HCT116 (cell line): ENCODE measurements around the gene TBC1D21. TPM values are rescaled to one million over a fixed set of nuclear protein-coding genes. Genes with fewer than 3 reads are reported as not detected.

Source experiments
- ATAC-seq: fragments of 200-7000 bp; cut with Tn5 transposase; 2 replicates; pipeline ENCODE4 v1.9.1; 2020; ENCODE audit warnings: mild to moderate bottlenecking, moderate library complexity
- BruUV-seq: library from RNA; stranded (reverse); fragments of 400-500 nt; replicated peaks from 2 replicates; lab custom pipeline; 2021; lab: Mats Ljungman, UMichigan
- CTCF ChIA-PET: fragments of 300-600 bp; sonication (Branson Sonifier 250); formaldehyde crosslinking; loops from one replicate; lab custom pipeline; 2021; ENCODE audit warnings: antibody characterized with exemption; lab: Charles Lee
- POLR2A ChIA-PET: fragments of 300-600, 350-600 bp; sonication (Branson Sonifier 250); formaldehyde crosslinking; loops from one replicate; lab custom pipeline; 2021; ENCODE audit warnings: antibody characterized with exemption; lab: Charles Lee
- RAD21 ChIA-PET, 2 experiments: fragments of 300-600 bp; sonication (Branson Sonifier 250); formaldehyde crosslinking; loops; one replicate each; lab custom pipeline; 2023; ENCODE audit warnings: low total read pairs in 2 of 2; ENCODE audit not compliant: uncharacterized antibody in 2 of 2, unreplicated experiment in 2 of 2, low non-redundant PET in 1 of 2; lab: Charles Lee
- DNase-seq: peaks from one replicate; pipeline ENCODE4 v3.0.0-alpha.2; 2010; ENCODE audit warnings: low read depth, low spot score
- H2AFZ ChIP-seq: fragments of 200-600 bp; shearing (Covaris generic), sonication (generic); 2 replicates; pipeline ENCODE4 v1.6.1; 2017; ENCODE audit warnings: low read depth, mixed run types, mixed read lengths, antibody characterized with exemption, low read length; ENCODE audit not compliant: poor library complexity, severe bottlenecking
- H3K27ac ChIP-seq: 2 replicates; pipeline ENCODE4 v1.5.1; 2012; ENCODE audit warnings: low read depth, low read length
- H3K27me3 ChIP-seq: fragments of 200-600 bp; sonication (generic); 2 replicates; pipeline ENCODE4 v1.6.1; 2016; ENCODE audit warnings: mixed run types, low read length, mixed read lengths; ENCODE audit not compliant: insufficient read depth
- H3K36me3 ChIP-seq, 2 experiments: fragments of 200-500 bp in 1 of 2; fragments of 200-600 bp in 1 of 2; sonication (Bioruptor generic) in 1 of 2; sonication (generic) in 1 of 2; 2 replicates each; pipeline versions ENCODE4 v1.5.1 to v1.6.1; 2014 to 2016; ENCODE audit warnings: low read length in 2 of 2, inconsistent platforms in 1 of 2, mixed read lengths in 1 of 2, mixed run types in 1 of 2; ENCODE audit not compliant: insufficient read depth in 2 of 2, control insufficient read depth in 1 of 2
- H3K4me1 ChIP-seq, 2 experiments: fragments of 200-600 bp in 1 of 2; sonication (generic) in 1 of 2; 2 replicates each; pipeline versions ENCODE4 v1.5.1 to v1.6.1; 2012 to 2017; ENCODE audit warnings: low read length in 2 of 2, inconsistent platforms in 1 of 2, mild to moderate bottlenecking in 1 of 2, mixed read lengths in 1 of 2, mixed run types in 1 of 2, moderate library complexity in 1 of 2; ENCODE audit not compliant: insufficient read depth in 2 of 2, control insufficient read depth in 1 of 2
- H3K4me2 ChIP-seq: fragments of 200-600 bp; sonication (generic); 2 replicates; pipeline ENCODE4 v1.6.1; 2017; ENCODE audit warnings: mixed run types, low read length, mixed read lengths
- H3K4me3 ChIP-seq, 2 experiments: fragments of 200-600 bp in 1 of 2; sonication (generic) in 1 of 2; replicated peaks in 1 of 2; 2 replicates each; pipeline ENCODE4 v1.5.1; 2011 to 2016; ENCODE audit warnings: low read length in 2 of 2, control low read depth in 1 of 2, low read depth in 1 of 2, mild to moderate bottlenecking in 1 of 2, mixed read lengths in 1 of 2, mixed run types in 1 of 2
- H3K79me2 ChIP-seq: fragments of 200-600 bp; sonication (generic); 2 replicates; pipeline ENCODE4 v1.6.1; 2017; ENCODE audit warnings: mild to moderate bottlenecking, mixed run types, low read length, moderate library complexity, mixed read lengths; ENCODE audit not compliant: insufficient read depth
- H3K9ac ChIP-seq: fragments of 200-600 bp; sonication (generic); 2 replicates; pipeline ENCODE4 v1.6.1; 2016; ENCODE audit warnings: low read length, mixed read lengths
- H3K9me2 ChIP-seq: fragments of 200-600 bp; sonication (generic), shearing (Covaris generic); 2 replicates; pipeline ENCODE4 v1.6.1; 2017; ENCODE audit warnings: mixed run types, mild to moderate bottlenecking, moderate library complexity; ENCODE audit not compliant: insufficient read depth
- H3K9me3 ChIP-seq, 2 experiments: fragments of 200-500 bp in 1 of 2; fragments of 200-600 bp in 1 of 2; sonication (Bioruptor generic) in 1 of 2; sonication (generic) in 1 of 2; 2 replicates each; pipeline ENCODE4 v1.6.1; 2014 to 2017; ENCODE audit warnings: low read length in 2 of 2, mixed read lengths in 2 of 2, inconsistent platforms in 1 of 2, low read depth in 1 of 2, mild to moderate bottlenecking in 1 of 2, mixed run types in 1 of 2, moderate library complexity in 1 of 2; ENCODE audit not compliant: control insufficient read depth in 1 of 2, insufficient read depth in 1 of 2
- H4K20me1 ChIP-seq: fragments of 200-600 bp; sonication (generic), shearing (Covaris generic); 2 replicates; pipeline ENCODE4 v1.6.1; 2017; ENCODE audit warnings: mixed run types, mild to moderate bottlenecking, moderate library complexity; ENCODE audit not compliant: insufficient read depth
- CEBPB ChIP-seq: IDR thresholded peaks from 2 replicates; pipeline ENCODE4 v1.6.1; 2012; ENCODE audit warnings: low read depth
- EGR1 ChIP-seq: IDR thresholded peaks from 2 replicates; pipeline ENCODE4 v1.6.1; 2012; ENCODE audit warnings: low read depth
- ELF1 ChIP-seq: IDR thresholded peaks from 2 replicates; pipeline ENCODE4 v1.6.1; 2012; ENCODE audit warnings: low read depth, borderline replicate concordance
- JUND ChIP-seq: IDR thresholded peaks from 2 replicates; pipeline ENCODE4 v1.6.1; 2012
- POLR2A ChIP-seq: IDR thresholded peaks from 2 replicates; pipeline ENCODE4 v1.7.0; 2011; ENCODE audit warnings: borderline replicate concordance; ENCODE audit not compliant: insufficient read depth, insufficient read length; ENCODE audit errors: extremely low read depth
- RAD21 ChIP-seq: IDR thresholded peaks from 2 replicates; pipeline ENCODE4 v1.6.1; 2012; ENCODE audit warnings: low read depth, mild to moderate bottlenecking
- SRF ChIP-seq: IDR thresholded peaks from 2 replicates; pipeline ENCODE4 v1.6.1; 2012; ENCODE audit warnings: low read depth
- TCF7L2 ChIP-seq: IDR thresholded peaks from 2 replicates; pipeline ENCODE4 v1.7.0; 2011; ENCODE audit warnings: borderline replicate concordance, inconsistent platforms; ENCODE audit not compliant: insufficient read depth, insufficient read length; ENCODE audit errors: extremely low read depth
- ZNF274 ChIP-seq: fragments of 200-500 bp; sonication (Bioruptor generic); IDR thresholded peaks from 2 replicates; pipeline ENCODE4 v1.6.1; 2014; ENCODE audit warnings: mild to moderate bottlenecking, low read depth, low read length, inconsistent platforms
- intact Hi-C: fragments of 100-400 bp; cut with micrococcal nuclease; formaldehyde crosslinking; loops from 2 replicates; pipeline ENCODE4 v1.10.0; 2022
- total RNA-seq: library from RNA; stranded (reverse); gene quantifications from one replicate; pipeline ENCODE4 v1.2.1, GENCODE V29; 2021; ENCODE audit not compliant: unreplicated experiment
- TF ChIP-seq, protein P1 (sequence below): IDR thresholded peaks from 2 replicates; pipeline ENCODE4 v1.6.1; 2012
- TF ChIP-seq, protein P2 (sequence below): IDR thresholded peaks from 2 replicates; pipeline ENCODE4 v1.6.1; 2011; ENCODE audit warnings: mild to moderate bottlenecking, low read length, moderate library complexity; ENCODE audit not compliant: insufficient replicate concordance; ENCODE audit errors: extremely low read depth
- TF ChIP-seq, protein P3 (sequence below), 3 experiments: fragments of 200-600 bp in 1 of 3; sonication (generic) in 1 of 3; IDR thresholded peaks in 2 of 3; conservative IDR thresholded peaks in 1 of 3; 2 replicates each; pipeline ENCODE4 v1.5.1; 2012 to 2017; ENCODE audit warnings: low read depth in 2 of 3, low read length in 2 of 3, antibody characterized with exemption in 1 of 3, borderline replicate concordance in 1 of 3, control low read depth in 1 of 3, mild to moderate bottlenecking in 1 of 3, mixed read lengths in 1 of 3, mixed run types in 1 of 3, moderate library complexity in 1 of 3; ENCODE audit not compliant: insufficient read depth in 1 of 3

Gene TBC1D21
- total RNA-seq, 1 experiment from 2014 or later = not detected

DNA sequence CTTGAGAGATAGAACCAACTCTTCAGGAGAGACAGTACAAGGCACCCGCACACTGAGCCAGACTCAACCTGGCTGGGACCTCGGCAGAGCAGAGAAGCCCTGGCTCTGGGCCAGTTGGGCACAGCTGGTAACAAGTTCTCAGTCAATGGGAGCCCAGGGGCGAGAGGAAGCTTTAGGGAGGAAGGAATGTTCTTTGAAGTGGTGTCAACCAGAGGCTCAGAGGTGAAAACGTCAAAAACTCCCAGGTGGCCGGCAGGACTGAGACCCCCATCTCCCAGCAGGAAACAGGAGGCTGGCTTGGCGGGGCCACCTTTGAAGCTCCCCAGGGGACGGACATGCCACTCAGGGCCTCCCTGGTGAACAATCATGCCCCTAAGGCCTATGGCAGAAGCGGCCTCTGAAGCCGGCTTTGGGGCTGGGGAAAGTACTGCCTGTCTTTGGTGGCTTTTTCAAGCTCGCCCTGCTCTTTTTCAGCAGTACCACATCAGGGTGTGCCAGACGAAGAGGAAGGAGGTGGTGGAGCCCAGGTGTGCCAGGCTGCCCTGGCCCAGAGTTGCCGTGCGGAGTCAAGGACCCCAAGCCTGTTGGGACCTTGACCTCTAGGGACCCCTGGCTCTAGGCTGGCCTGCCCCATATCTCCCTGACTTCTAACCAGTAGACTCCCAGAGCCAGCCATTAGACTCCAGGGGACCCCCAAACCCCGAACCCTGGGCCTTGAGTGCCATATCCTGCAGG is 16.7 kb upstream of the TBC1D21 start:
- H3K79me2 ChIP-seq = no peaks in the 10 kb centered on the region
- ChIA-PET RAD21 (no interaction called here), POLR2A (no interaction called here), CTCF (no interaction called here)
- H3K4me1 ChIP-seq = no peaks in the 10 kb centered on the region
- BruUV-seq = no TSS peak
- no peaks in the 10 kb centered on the region for H3K9me2 ChIP-seq
- H2AFZ ChIP-seq = no peak overlapping the region
- no peak overlapping the region for H3K4me3 ChIP-seq
- no peak overlapping the region for H3K27ac ChIP-seq
- no peaks in the 10 kb centered on the region for H3K9me3 ChIP-seq
- no peak overlapping the region for H3K9ac ChIP-seq
- intact Hi-C loops = no loop called here
- no peak for TF ChIP-seq ZNF274
- TF ChIP-seq TCF7L2 = peak; percentile 68
- TF ChIP-seq POLR2A = no peak
- no peak for TF ChIP-seq JUND
- DNase-seq (no peak), ATAC-seq (no peak; the same call in 1 of the 2 replicates)
- H4K20me1 ChIP-seq = no peaks in the 10 kb centered on the region
- peaks cover 45% of the 10 kb centered on the region for H3K27me3 ChIP-seq
- no peak overlapping the region for H3K4me2 ChIP-seq
- H3K36me3 ChIP-seq = no peaks in the 10 kb centered on the region

DNA sequence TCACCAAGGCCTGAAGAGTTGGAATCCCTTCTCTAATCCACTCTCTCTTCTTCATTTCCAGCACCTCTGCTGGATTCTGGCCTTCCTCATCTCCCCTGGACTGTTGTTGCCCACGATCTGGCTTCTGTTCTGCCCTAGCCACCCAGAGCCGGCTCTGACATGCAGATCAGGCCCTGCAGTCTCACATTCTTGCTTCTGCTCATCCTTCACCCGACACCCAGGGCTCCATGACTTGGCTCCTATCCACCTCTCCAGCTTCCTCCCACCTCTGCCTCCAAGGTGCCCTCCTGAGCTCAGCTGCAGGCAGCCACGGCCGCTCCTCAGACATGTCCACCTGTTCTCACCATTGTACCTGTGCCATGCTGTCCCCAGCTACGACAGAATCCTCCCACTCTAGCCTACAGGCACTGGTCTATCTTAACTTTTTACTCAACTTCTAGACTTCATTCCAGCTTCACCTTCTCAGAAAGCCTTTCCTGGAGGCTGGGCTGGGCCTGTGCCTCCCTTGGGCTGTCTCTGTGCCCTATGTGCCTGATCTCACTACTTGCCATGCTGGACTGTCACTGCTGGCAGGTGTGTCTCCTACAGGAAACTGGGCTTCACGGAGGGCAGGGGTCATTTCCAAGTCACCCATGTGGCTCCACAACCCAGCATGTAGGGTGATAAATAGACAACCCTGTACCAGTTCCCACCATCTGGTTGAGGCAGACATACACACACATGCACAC is 16.0 kb upstream of the TBC1D21 start:
- ChIA-PET RAD21 (no interaction called here), CTCF (no interaction called here), POLR2A (no interaction called here)
- Histone ChIP-seq H3K27ac (no peak overlapping the region), H3K9ac (no peak overlapping the region), H3K9me2 (no peaks in the 10 kb centered on the region), H3K4me3 (no peak overlapping the region), H3K36me3 (no peaks in the 10 kb centered on the region), H3K27me3 (peaks cover 48% of the 10 kb centered on the region), H4K20me1 (no peaks in the 10 kb centered on the region), H3K4me2 (no peak overlapping the region), H3K79me2 (no peaks in the 10 kb centered on the region), H2AFZ (no peak overlapping the region), H3K9me3 (no peaks in the 10 kb centered on the region), H3K4me1 (no peaks in the 10 kb centered on the region)
- no TSS peak for BruUV-seq
- intact Hi-C loops = no loop called here
- DNase-seq = no peak
- TF ChIP-seq, protein P1, sequence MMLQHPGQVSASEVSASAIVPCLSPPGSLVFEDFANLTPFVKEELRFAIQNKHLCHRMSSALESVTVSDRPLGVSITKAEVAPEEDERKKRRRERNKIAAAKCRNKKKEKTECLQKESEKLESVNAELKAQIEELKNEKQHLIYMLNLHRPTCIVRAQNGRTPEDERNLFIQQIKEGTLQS = no peak
- TF ChIP-seq, protein P2, sequence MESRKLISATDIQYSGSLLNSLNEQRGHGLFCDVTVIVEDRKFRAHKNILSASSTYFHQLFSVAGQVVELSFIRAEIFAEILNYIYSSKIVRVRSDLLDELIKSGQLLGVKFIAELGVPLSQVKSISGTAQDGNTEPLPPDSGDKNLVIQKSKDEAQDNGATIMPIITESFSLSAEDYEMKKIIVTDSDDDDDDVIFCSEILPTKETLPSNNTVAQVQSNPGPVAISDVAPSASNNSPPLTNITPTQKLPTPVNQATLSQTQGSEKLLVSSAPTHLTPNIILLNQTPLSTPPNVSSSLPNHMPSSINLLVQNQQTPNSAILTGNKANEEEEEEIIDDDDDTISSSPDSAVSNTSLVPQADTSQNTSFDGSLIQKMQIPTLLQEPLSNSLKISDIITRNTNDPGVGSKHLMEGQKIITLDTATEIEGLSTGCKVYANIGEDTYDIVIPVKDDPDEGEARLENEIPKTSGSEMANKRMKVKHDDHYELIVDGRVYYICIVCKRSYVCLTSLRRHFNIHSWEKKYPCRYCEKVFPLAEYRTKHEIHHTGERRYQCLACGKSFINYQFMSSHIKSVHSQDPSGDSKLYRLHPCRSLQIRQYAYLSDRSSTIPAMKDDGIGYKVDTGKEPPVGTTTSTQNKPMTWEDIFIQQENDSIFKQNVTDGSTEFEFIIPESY = no peak
- no peak for TF ChIP-seq CEBPB
- no peak for TF ChIP-seq SRF
- no peak for TF ChIP-seq EGR1
- no peak for TF ChIP-seq ELF1
- TF ChIP-seq RAD21 = no peak
- TF ChIP-seq, protein P3, sequence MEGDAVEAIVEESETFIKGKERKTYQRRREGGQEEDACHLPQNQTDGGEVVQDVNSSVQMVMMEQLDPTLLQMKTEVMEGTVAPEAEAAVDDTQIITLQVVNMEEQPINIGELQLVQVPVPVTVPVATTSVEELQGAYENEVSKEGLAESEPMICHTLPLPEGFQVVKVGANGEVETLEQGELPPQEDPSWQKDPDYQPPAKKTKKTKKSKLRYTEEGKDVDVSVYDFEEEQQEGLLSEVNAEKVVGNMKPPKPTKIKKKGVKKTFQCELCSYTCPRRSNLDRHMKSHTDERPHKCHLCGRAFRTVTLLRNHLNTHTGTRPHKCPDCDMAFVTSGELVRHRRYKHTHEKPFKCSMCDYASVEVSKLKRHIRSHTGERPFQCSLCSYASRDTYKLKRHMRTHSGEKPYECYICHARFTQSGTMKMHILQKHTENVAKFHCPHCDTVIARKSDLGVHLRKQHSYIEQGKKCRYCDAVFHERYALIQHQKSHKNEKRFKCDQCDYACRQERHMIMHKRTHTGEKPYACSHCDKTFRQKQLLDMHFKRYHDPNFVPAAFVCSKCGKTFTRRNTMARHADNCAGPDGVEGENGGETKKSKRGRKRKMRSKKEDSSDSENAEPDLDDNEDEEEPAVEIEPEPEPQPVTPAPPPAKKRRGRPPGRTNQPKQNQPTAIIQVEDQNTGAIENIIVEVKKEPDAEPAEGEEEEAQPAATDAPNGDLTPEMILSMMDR (IDR thresholded peaks at IDR 0.05 in 2 of 3, conservative IDR thresholded peaks at IDR 0.05 in 1 of 3; ENCODE audit: borderline replicate concordance in 1 of 3, insufficient read depth in 1 of 3, low read depth in 2 of 3, low read length in 2 of 3) = no peak
- ATAC-seq = no peak
